Heart left ventricle (tissue), 16 donors: ENCODE measurements around the gene ZMYND15. TPM values are rescaled to one million over a fixed set of nuclear protein-coding genes. Genes with fewer than 3 reads are reported as not detected.

ENCODE experiments used
- ATAC-seq, 4 donors: fragments of 200-7000 bp; cut with Tn5 transposase; one replicate each; pipeline ENCODE4 v1.9.1; 2020 to 2022; ENCODE audit warnings: moderate library complexity in 4 of 4, mild to moderate bottlenecking in 3 of 4, moderate number of reproducible peaks in 1 of 4
- DNase-seq, 5 donors: peaks; one replicate each; pipeline ENCODE4 v3.0.0-alpha.2; 2020
- H3K27ac ChIP-seq, 12 donors: fragments of 200-600 bp; sonication (generic) in 4 of 12; one replicate each; pipeline versions ENCODE4 v1.5.0 to v1.8.0; 2016 to 2022; ENCODE audit warnings: mild to moderate bottlenecking in 2 of 12
- H3K27me3 ChIP-seq, 9 donors: fragments of 200-600 bp; sonication (generic) in 2 of 9; one replicate each; pipeline versions ENCODE4 v1.5.1 to v1.8.0; 2016 to 2022; ENCODE audit warnings: mild to moderate bottlenecking in 3 of 9
- H3K36me3 ChIP-seq, 9 donors: fragments of 200-600 bp; sonication (generic) in 2 of 9; one replicate each; pipeline versions ENCODE4 v1.5.0 to v1.8.0; 2018 to 2022; ENCODE audit warnings: mild to moderate bottlenecking in 2 of 9
- H3K4me1 ChIP-seq, 12 donors: fragments of 200-600 bp; sonication (generic) in 4 of 12; one replicate each; pipeline versions ENCODE4 v1.5.0 to v1.8.0; 2016 to 2022; ENCODE audit warnings: mild to moderate bottlenecking in 3 of 12
- H3K4me3 ChIP-seq, 12 donors: fragments of 200-600 bp; sonication (generic) in 4 of 12; one replicate each; pipeline versions ENCODE4 v1.5.0 to v1.8.0; 2017 to 2022; ENCODE audit warnings: mild to moderate bottlenecking in 9 of 12, moderate library complexity in 4 of 12
- H3K9me3 ChIP-seq, 12 donors: fragments of 200-600 bp; sonication (generic) in 4 of 12; one replicate each; pipeline versions ENCODE4 v1.5.0 to v1.8.0; 2016 to 2022; ENCODE audit warnings: mild to moderate bottlenecking in 1 of 12
- CTCF ChIP-seq, 12 donors: fragments of 200-600 bp; sonication (generic) in 4 of 12; IDR thresholded peaks; one replicate each; pipeline versions ENCODE4 v1.5.0 to v1.8.0; 2018 to 2022; ENCODE audit warnings: antibody characterized with exemption in 12 of 12, mild to moderate bottlenecking in 5 of 12
- POLR2A ChIP-seq, 2 donors: fragments of 450-650 bp; IDR thresholded peaks; one replicate each; pipeline ENCODE4 v1.6.1; 2017; ENCODE audit warnings: antibody characterized with exemption in 2 of 2, mild to moderate bottlenecking in 2 of 2, moderate library complexity in 2 of 2
- WGBS, 4 donors: extraction: QIAGEN DNeasy Blood & Tissue Kit in 2 of 4; methylation state at CpG; one replicate each; pipeline versions ENCODE4 v1.1.5 to v1.1.7; 2013 to 2018; 5-methylcytosine and 5-hydroxymethylcytosine counted together
- intact Hi-C, 10 donors: fragments of 100-400 bp; cut with DNase I; formaldehyde crosslinking; loops; one replicate each; pipeline versions ENCODE4 v1.11.1 to v1.14.2; 2022
- polyA plus RNA-seq, 2 donors: library from polyadenylated mRNA; stranded (reverse); fragments of 200-250 nt; gene quantifications; one replicate each; pipeline ENCODE4 v1.2.3, GENCODE V29; 2013
- total RNA-seq, 9 donors: library from RNA; depleted of rRNA in 2 of 9; stranded (reverse); fragments of >200 nt in 2 of 9; fragmentation: NEBNext Ultra II Directional in 3 of 9; extraction: Animal tissue kit (Norgen Biotek cat#: 25700) in 3 of 9; gene quantifications; one replicate each; pipeline versions ENCODE4 v1.1.0 to v1.2.4, GENCODE V29; 2016 to 2023
- donor health status: ischemic (EF 13 %, LVEDD 7.1; RV severe dilation, severe dysfunction).
- donor health status: healthy with polysubstance abuse.
- donor health status: DM: no; HTN: yes; CAD: no.
- donor health status: DM: no; HTN: no; CAD: no.
- donor health status: ischemic (EF 25% LVEDD 6.9; RV normal size, moderate dysfunction).
- donor health status: ischemic (EF 25% LVEDD 5.7; RV mildly dilated, moderate dysfunction).
- donor health status: healthy.
- donor health status: DM: yes; HTN: yes; CAD: no.
- donor health status: ischemic (EF 35%, LVEDD 5.7; RV mildly dilated, moderate dysfunction).
- donor health status: nonischemic (EF 11% LVEDD 7.7; RV severe dilation, severe dysfunction).
- donor health status: DM: yes; HTN: yes; CAD: no.
- donor health status: PGD.
- donor health status: ischemic (EF 29% LVEDD 5.4; RV normal size, mild dysfunction).
- donor health status: nonischemic (EF 23%, LVEDD 6.1; RV moderate dilation, normal function).

The ZMYND15 gene
- total and polyA plus RNA-seq, 11 donors, result 0.14 to 2.9 (median 0.36) TPM; not detected in 3

GRCh38 chr17:4766201-4766600, 26.6 kb downstream of the ZMYND15 start:
- Histone ChIP-seq H3K9me3 (no peaks in the 10 kb centered on the region), H3K27ac (peak overlapping the region in 7 of 12 donors; percentile 24 to 93 (median 42)), H3K4me1 (peaks cover 0 to 55% (median 0%) of the 10 kb centered on the region in 12 donors), H3K4me3 (no peak overlapping the region), H3K36me3 (no peaks in the 10 kb centered on the region), H3K27me3 (peaks cover 0 to 2% (median 0%) of the 10 kb centered on the region in 9 donors)
- TF ChIP-seq CTCF (IDR thresholded peaks at IDR 0.05) (no peak), POLR2A (IDR thresholded peaks at IDR 0.05) (no peak)
- peak in 1 of 5 donors; percentile 36 for DNase-seq
- intact Hi-C loops, result no loop called here
- 85 to 94% (median 88%) methylated on average over 3 of the region's 3 CpGs for WGBS, 4 donors
- ATAC-seq, result peak in 2 of 4 donors; percentile 34 to 68

GRCh38 chr17:4766723-4767122, 27.1 kb downstream of the ZMYND15 start:
- peak in 3 of 4 donors; percentile 31 to 76 (median 44) for ATAC-seq

GRCh38 chr17:4768298-4768697, 28.7 kb downstream of the ZMYND15 start:
- no peaks in the 10 kb centered on the region for H3K9me3 ChIP-seq
- intact Hi-C loops, result no loop called here
- H3K36me3 ChIP-seq, result no peaks in the 10 kb centered on the region
- no peak for DNase-seq
- ATAC-seq, result peak in 1 of 4 donors; percentile 33
- 79 to 89% (median 83%) methylated on average over 6 of the region's 6 CpGs for WGBS, 4 donors
- H3K4me1 ChIP-seq, result peaks cover 0 to 55% (median 0%) of the 10 kb centered on the region in 12 donors
- peaks cover 0 to 13% (median 0%) of the 10 kb centered on the region in 9 donors for H3K27me3 ChIP-seq
- TF ChIP-seq CTCF (IDR thresholded peaks at IDR 0.05) (no peak), POLR2A (IDR thresholded peaks at IDR 0.05) (no peak)
- H3K4me3 ChIP-seq, result no peak overlapping the region
- H3K27ac ChIP-seq, result peak overlapping the region in 3 of 12 donors; percentile 20 to 93 (median 21)

More at GRCh38 chr17:4766723-4767122, 27.1 kb downstream of the ZMYND15 start:
- Histone ChIP-seq H3K4me1 (peaks cover 0 to 55% (median 0%) of the 10 kb centered on the region in 12 donors), H3K4me3 (no peak overlapping the region), H3K27ac (peak overlapping the region in 5 of 12 donors; percentile 25 to 93 (median 59)), H3K27me3 (peaks cover 0 to 2% (median 0%) of the 10 kb centered on the region in 9 donors), H3K9me3 (no peaks in the 10 kb centered on the region), H3K36me3 (no peaks in the 10 kb centered on the region)
- TF ChIP-seq CTCF (IDR thresholded peaks at IDR 0.05) (no peak), POLR2A (IDR thresholded peaks at IDR 0.05) (no peak)
- no peak for DNase-seq
- 63 to 68% (median 66%) methylated on average over 9 of the region's 9 CpGs for whole genome bisulfite sequencing, 4 donors
- intact Hi-C loops, result no loop called here

- TF ChIP-seq CTCF (IDR thresholded peaks at IDR 0.05) (no peak), POLR2A (IDR thresholded peaks at IDR 0.05) (no peak)
- Histone ChIP-seq H3K27me3 (peaks cover 0 to 13% (median 0%) of the 10 kb centered on the region in 9 donors), H3K9me3 (no peaks in the 10 kb centered on the region), H3K36me3 (no peaks in the 10 kb centered on the region), H3K4me1 (peaks cover 0 to 45% (median 0%) of the 10 kb centered on the region in 12 donors), H3K27ac (no peak overlapping the region), H3K4me3 (no peak overlapping the region)
- DNase-seq, result no peak
- 86 to 92% (median 90%) methylated on average over 2 of the region's 2 CpGs for WGBS, 4 donors
- intact Hi-C loops, result no loop called here
- no peak for ATAC-seq
These were observed 30.0 kb downstream of the ZMYND15 start for GRCh38 chr17:4769628-4770027.
